HepG2 (cell line): ENCODE data around the gene HYOU1. TPM values are rescaled to one million over a fixed set of nuclear protein-coding genes. Genes with fewer than 3 reads are reported as not detected.

ENCODE experiments used
- BHLHE40 ChIP-seq: IDR thresholded peaks from 2 replicates; pipeline ENCODE4 v1.6.1; 2011; ENCODE audit warnings: low read length, improper control_type of control experiment
- CBFB ChIP-seq: sonication (generic); formaldehyde crosslinking; IDR thresholded peaks from 2 replicates; pipeline ENCODE4 v1.4.0; 2020; ENCODE audit warnings: missing genetic modification reagents
- JUND ChIP-seq: sonication (generic); formaldehyde crosslinking; IDR thresholded peaks from 2 replicates; pipeline ENCODE4 v1.8.0; 2022; ENCODE audit warnings: mild to moderate bottlenecking, missing genetic modification reagents
- LCORL ChIP-seq, 2 experiments: fragments of 450-650 bp in 1 of 2; sonication (generic) in 1 of 2; formaldehyde crosslinking in 1 of 2; IDR thresholded peaks; 2 replicates each; pipeline versions ENCODE4 v1.5.0 to v1.6.1; 2017 to 2020; ENCODE audit warnings: antibody characterized with exemption in 1 of 2, missing genetic modification reagents in 1 of 2
- MED1 ChIP-seq: sonication (generic); formaldehyde crosslinking; IDR thresholded peaks from 2 replicates; pipeline ENCODE4 v1.4.0; 2020; ENCODE audit warnings: missing genetic modification reagents
- NR2F6 ChIP-seq, 2 experiments: IDR thresholded peaks; 2 replicates each; pipeline ENCODE4 v1.6.1; 2016; ENCODE audit warnings: antibody characterized with exemption in 1 of 2, mild to moderate bottlenecking in 1 of 2
- PAWR ChIP-seq: sonication (generic); formaldehyde crosslinking; IDR thresholded peaks from 2 replicates; pipeline ENCODE4 v1.4.0; 2020; ENCODE audit warnings: missing genetic modification reagents, mild to moderate bottlenecking, borderline replicate concordance
- PCBP2 ChIP-seq: fragments of 200-400 bp; formaldehyde crosslinking; optimal IDR thresholded peaks from 2 replicates; pipeline ENCODE3; 2018; ENCODE audit warnings: low read length, low read depth; ENCODE audit not compliant: poor library complexity, severe bottlenecking
- RBM39 ChIP-seq: fragments of 200-400 bp; formaldehyde crosslinking; IDR thresholded peaks from one replicate; pipeline ENCODE4 v1.6.1; 2018; ENCODE audit warnings: antibody characterized with exemption, mild to moderate bottlenecking, low read depth, low read length; ENCODE audit not compliant: poor library complexity, severe bottlenecking
- SAP130 ChIP-seq: IDR thresholded peaks from 2 replicates; pipeline ENCODE4 v1.6.1; 2016; ENCODE audit warnings: low read depth
- SOX5 ChIP-seq: IDR thresholded peaks from 2 replicates; pipeline ENCODE4 v1.6.1; 2016; ENCODE audit warnings: borderline replicate concordance
- YEATS4 ChIP-seq: sonication (generic); formaldehyde crosslinking; IDR thresholded peaks from 2 replicates; pipeline ENCODE4 v1.4.0; 2020; ENCODE audit warnings: missing genetic modification reagents, borderline replicate concordance
- YY1 ChIP-seq: IDR thresholded peaks from 2 replicates; pipeline ENCODE4 v1.6.1; 2011; ENCODE audit warnings: low read length, low read depth, moderate library complexity, mild to moderate bottlenecking; ENCODE audit not compliant: insufficient read depth, insufficient replicate concordance
- ZNF326 ChIP-seq: sonication (generic); formaldehyde crosslinking; IDR thresholded peaks from 2 replicates; pipeline ENCODE4 v1.4.0; 2020; ENCODE audit warnings: missing genetic modification reagents, borderline replicate concordance
- ZNF660 ChIP-seq: sonication (generic); formaldehyde crosslinking; IDR thresholded peaks from 2 replicates; pipeline ENCODE4 v1.5.1; 2020; ENCODE audit warnings: mild to moderate bottlenecking, low read depth, missing genetic modification reagents, borderline replicate concordance
- ZNF776 ChIP-seq: sonication (generic); formaldehyde crosslinking; IDR thresholded peaks from 2 replicates; pipeline ENCODE4 v1.4.0; 2020; ENCODE audit warnings: mild to moderate bottlenecking, missing genetic modification reagents
- ZNF878 ChIP-seq: sonication (generic); formaldehyde crosslinking; IDR thresholded peaks from 2 replicates; pipeline ENCODE4 v1.8.1; 2023; ENCODE audit warnings: mild to moderate bottlenecking, missing genetic modification reagents, moderate library complexity
- polyA plus RNA-seq, 8 experiments: library from polyadenylated mRNA; depleted of rRNA in 3 of 8; stranded (reverse) in 7 of 8; unstranded in 1 of 8; fragments of >200 nt; fragmentation: Illumina TruSeq in 4 of 8; extraction: Trizol in 4 of 8; gene quantifications; 2 replicates each; pipeline versions ENCODE4 v1.2.1 to v1.2.3, GENCODE V29; 2011 to 2016; ENCODE audit warnings: low read depth in 4 of 8, missing spikeins in 1 of 8, mixed read lengths in 1 of 8; ENCODE audit not compliant: insufficient read depth in 1 of 8
- total RNA-seq, 5 experiments: library from RNA; depleted of rRNA; stranded (reverse); fragments of >200 nt; fragmentation: Illumina TruSeq; extraction: Trizol; gene quantifications; 2 replicates each; pipeline ENCODE4 v1.2.3, GENCODE V29; 2016; ENCODE audit warnings: low read depth in 1 of 5
- TF ChIP-seq, protein P1 (sequence below): IDR thresholded peaks from 2 replicates; pipeline ENCODE4 v1.6.1; 2016; ENCODE audit warnings: mild to moderate bottlenecking, missing biosample characterization, missing genetic modification reagents
- TF ChIP-seq, protein P2 (sequence below): sonication (generic); formaldehyde crosslinking; IDR thresholded peaks from 2 replicates; pipeline ENCODE4 v1.9.0; 2021; ENCODE audit warnings: missing genetic modification reagents, borderline replicate concordance
- TF ChIP-seq, protein P3 (sequence below): sonication (generic); formaldehyde crosslinking; IDR thresholded peaks from 2 replicates; pipeline ENCODE4 v1.4.0; 2020; ENCODE audit warnings: mild to moderate bottlenecking, missing genetic modification reagents
- TF ChIP-seq, protein P4 (sequence below): sonication (generic); formaldehyde crosslinking; IDR thresholded peaks from 2 replicates; pipeline ENCODE4 v1.8.1; 2023; ENCODE audit warnings: mild to moderate bottlenecking, missing genetic modification reagents
- TF ChIP-seq, protein P5 (sequence below): sonication (generic); formaldehyde crosslinking; IDR thresholded peaks from 2 replicates; pipeline ENCODE4 v1.8.0; 2022; ENCODE audit warnings: mild to moderate bottlenecking, missing genetic modification reagents, moderate library complexity

Gene HYOU1
- total and polyA plus RNA-seq, 2 of the 13 experiments (the other 11 are each of a cell fraction or from before 2014, with no cell fraction given), result 127 to 155 TPM

DNA sequence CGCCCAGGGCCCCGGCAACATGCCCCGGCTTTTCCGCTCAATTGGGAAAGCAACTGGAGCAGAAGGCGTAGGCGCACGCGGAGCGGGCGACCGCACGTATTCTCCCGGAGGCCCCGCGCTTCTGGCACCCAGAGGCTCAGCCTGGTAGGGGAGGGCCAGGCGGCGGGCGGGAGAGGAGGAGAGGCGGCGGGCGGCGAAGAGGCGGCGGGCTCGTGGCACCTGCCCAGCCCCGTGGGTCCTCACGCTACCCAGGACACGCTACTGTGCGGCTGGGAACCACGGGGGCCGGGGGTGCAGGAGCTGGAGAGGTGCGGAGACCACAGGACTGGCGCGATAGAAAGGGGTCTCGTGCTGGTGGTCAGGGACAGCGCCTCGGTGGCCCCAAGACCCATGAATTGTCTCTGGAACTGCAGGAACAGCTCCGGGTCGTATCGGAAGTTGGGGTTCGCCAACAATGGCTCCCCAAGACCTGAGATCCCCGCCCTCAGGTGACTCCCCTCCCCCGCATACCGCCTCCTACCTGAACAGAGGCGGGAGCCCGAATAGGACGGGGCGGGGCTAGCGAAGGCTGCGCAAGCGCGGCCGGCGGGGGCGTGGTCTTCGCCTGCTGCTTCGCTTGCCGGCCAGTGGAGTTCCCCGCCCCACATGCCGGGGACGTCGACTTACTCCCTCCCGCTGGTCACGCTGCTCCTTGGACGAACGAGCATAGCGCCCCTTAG, 26.5 kb downstream of the HYOU1 start, which contains the start of gene SLC37A4 (continued):
- TF ChIP-seq NR2F6 (IDR thresholded peaks at IDR 0.05) (no peak), NR2F6 (CRISPR knock-in tag; IDR thresholded peaks at IDR 0.05) (peak; percentile 63), ZNF326 (CRISPR knock-in tag) (no peak), RBM39 (peak; percentile 66), CBFB (CRISPR knock-in tag) (peak; percentile 58; the same call in 1 of the 2 replicates), PCBP2 (no peak), MED1 (peak; percentile 84), ZNF776 (CRISPR knock-in tag) (no peak; the same call in 1 of the 2 replicates), YY1 (no peak), LCORL (IDR thresholded peaks at IDR 0.05) (no peak), LCORL (CRISPR knock-in tag; IDR thresholded peaks at IDR 0.05) (peak; percentile 50; the same call in 1 of the 2 replicates), SAP130 (CRISPR knock-in tag) (peak; percentile 87), BHLHE40 (peak; percentile 14; the same call in 1 of the 2 replicates), ZNF878 (CRISPR knock-in tag) (peak; percentile 84; the same call in 1 of the 2 replicates), ZNF660 (no peak), JUND (CRISPR knock-in tag) (no peak), SOX5 (CRISPR knock-in tag) (0 out of 2 replicates have a peak, but pooled peaks have one; percentile 61), PAWR (CRISPR knock-in tag) (no peak), YEATS4 (peak; percentile 55; the same call in 1 of the 2 replicates)
- TF ChIP-seq, protein P1, sequence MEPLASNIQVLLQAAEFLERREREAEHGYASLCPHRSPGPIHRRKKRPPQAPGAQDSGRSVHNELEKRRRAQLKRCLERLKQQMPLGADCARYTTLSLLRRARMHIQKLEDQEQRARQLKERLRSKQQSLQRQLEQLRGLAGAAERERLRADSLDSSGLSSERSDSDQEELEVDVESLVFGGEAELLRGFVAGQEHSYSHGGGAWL (CRISPR knock-in tag), result peak; percentile 79
- TF ChIP-seq, protein P2, sequence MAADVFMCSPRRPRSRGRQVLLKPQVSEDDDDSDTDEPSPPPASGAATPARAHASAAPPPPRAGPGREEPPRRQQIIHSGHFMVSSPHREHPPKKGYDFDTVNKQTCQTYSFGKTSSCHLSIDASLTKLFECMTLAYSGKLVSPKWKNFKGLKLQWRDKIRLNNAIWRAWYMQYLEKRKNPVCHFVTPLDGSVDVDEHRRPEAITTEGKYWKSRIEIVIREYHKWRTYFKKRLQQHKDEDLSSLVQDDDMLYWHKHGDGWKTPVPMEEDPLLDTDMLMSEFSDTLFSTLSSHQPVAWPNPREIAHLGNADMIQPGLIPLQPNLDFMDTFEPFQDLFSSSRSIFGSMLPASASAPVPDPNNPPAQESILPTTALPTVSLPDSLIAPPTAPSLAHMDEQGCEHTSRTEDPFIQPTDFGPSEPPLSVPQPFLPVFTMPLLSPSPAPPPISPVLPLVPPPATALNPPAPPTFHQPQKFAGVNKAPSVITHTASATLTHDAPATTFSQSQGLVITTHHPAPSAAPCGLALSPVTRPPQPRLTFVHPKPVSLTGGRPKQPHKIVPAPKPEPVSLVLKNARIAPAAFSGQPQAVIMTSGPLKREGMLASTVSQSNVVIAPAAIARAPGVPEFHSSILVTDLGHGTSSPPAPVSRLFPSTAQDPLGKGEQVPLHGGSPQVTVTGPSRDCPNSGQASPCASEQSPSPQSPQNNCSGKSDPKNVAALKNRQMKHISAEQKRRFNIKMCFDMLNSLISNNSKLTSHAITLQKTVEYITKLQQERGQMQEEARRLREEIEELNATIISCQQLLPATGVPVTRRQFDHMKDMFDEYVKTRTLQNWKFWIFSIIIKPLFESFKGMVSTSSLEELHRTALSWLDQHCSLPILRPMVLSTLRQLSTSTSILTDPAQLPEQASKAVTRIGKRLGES (CRISPR knock-in tag), result 0 out of 2 replicates have a peak, but pooled peaks have one; percentile 7
- TF ChIP-seq, protein P3, sequence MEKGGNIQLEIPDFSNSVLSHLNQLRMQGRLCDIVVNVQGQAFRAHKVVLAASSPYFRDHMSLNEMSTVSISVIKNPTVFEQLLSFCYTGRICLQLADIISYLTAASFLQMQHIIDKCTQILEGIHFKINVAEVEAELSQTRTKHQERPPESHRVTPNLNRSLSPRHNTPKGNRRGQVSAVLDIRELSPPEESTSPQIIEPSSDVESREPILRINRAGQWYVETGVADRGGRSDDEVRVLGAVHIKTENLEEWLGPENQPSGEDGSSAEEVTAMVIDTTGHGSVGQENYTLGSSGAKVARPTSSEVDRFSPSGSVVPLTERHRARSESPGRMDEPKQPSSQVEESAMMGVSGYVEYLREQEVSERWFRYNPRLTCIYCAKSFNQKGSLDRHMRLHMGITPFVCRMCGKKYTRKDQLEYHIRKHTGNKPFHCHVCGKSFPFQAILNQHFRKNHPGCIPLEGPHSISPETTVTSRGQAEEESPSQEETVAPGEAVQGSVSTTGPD (CRISPR knock-in tag), result no peak; the same call in 1 of the 2 replicates
- TF ChIP-seq, protein P4, sequence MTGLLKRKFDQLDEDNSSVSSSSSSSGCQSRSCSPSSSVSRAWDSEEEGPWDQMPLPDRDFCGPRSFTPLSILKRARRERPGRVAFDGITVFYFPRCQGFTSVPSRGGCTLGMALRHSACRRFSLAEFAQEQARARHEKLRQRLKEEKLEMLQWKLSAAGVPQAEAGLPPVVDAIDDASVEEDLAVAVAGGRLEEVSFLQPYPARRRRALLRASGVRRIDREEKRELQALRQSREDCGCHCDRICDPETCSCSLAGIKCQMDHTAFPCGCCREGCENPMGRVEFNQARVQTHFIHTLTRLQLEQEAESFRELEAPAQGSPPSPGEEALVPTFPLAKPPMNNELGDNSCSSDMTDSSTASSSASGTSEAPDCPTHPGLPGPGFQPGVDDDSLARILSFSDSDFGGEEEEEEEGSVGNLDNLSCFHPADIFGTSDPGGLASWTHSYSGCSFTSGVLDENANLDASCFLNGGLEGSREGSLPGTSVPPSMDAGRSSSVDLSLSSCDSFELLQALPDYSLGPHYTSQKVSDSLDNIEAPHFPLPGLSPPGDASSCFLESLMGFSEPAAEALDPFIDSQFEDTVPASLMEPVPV (CRISPR knock-in tag), result peak; percentile 69; the same call in 1 of the 2 replicates
- TF ChIP-seq, protein P5, sequence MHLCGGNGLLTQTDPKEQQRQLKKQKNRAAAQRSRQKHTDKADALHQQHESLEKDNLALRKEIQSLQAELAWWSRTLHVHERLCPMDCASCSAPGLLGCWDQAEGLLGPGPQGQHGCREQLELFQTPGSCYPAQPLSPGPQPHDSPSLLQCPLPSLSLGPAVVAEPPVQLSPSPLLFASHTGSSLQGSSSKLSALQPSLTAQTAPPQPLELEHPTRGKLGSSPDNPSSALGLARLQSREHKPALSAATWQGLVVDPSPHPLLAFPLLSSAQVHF (CRISPR knock-in tag), result no peak
